A673 (cell line): ENCODE results near the gene MYT1. TPM values are rescaled to one million over a fixed set of nuclear protein-coding genes. Genes with fewer than 3 reads are reported as not detected.

Experiments used
- BruUV-seq: library from RNA; stranded (reverse); fragments of 400-500 nt; replicated peaks from 2 replicates; lab custom pipeline; 2021; lab: Mats Ljungman, UMichigan
- CTCF ChIA-PET: fragments of 300-600 bp; sonication (Branson Sonifier 250); formaldehyde crosslinking; loops from one replicate; lab custom pipeline; 2022; ENCODE audit warnings: antibody characterized with exemption; lab: Charles Lee
- POLR2A ChIA-PET: fragments of 300-600 bp; sonication (Branson Sonifier 250); formaldehyde crosslinking; loops from one replicate; lab custom pipeline; 2022; ENCODE audit warnings: antibody characterized with exemption; ENCODE audit not compliant: low non-redundant PET; lab: Charles Lee
- DNase-seq: peaks from one replicate; pipeline ENCODE4 v3.0.0-alpha.2; 2015; ENCODE audit warnings: low spot score
- H3K27ac ChIP-seq: fragments of 200-600 bp; sonication (generic); 2 replicates; pipeline ENCODE4 v1.5.1; 2016; ENCODE audit warnings: mixed run types, low read depth, mild to moderate bottlenecking, mixed read lengths, antibody characterized with exemption, low read length; ENCODE audit not compliant: poor library complexity, severe bottlenecking
- H3K27me3 ChIP-seq: fragments of 200-600 bp; sonication (generic); replicated peaks from 2 replicates; pipeline ENCODE4 v1.6.1; 2017; ENCODE audit warnings: mixed run types, low read depth, mild to moderate bottlenecking, mixed read lengths, antibody characterized with exemption, low read length; ENCODE audit not compliant: insufficient read depth, poor library complexity
- H3K36me3 ChIP-seq: fragments of 200-600 bp; sonication (generic); 2 replicates; pipeline ENCODE4 v1.6.1; 2016; ENCODE audit warnings: mixed run types, mild to moderate bottlenecking, mixed read lengths, antibody characterized with exemption, low read length; ENCODE audit not compliant: insufficient read depth, poor library complexity, severe bottlenecking
- H3K4me1 ChIP-seq: fragments of 200-600 bp; sonication (generic); 2 replicates; pipeline ENCODE4 v1.6.1; 2017; ENCODE audit warnings: mixed run types, mild to moderate bottlenecking, mixed read lengths, antibody characterized with exemption, low read length; ENCODE audit not compliant: insufficient read depth, poor library complexity, severe bottlenecking
- H3K4me3 ChIP-seq: fragments of 200-600 bp; sonication (generic); 2 replicates; pipeline ENCODE4 v1.5.1; 2016; ENCODE audit warnings: low read depth, mixed run types, mild to moderate bottlenecking, mixed read lengths, low read length; ENCODE audit not compliant: poor library complexity, severe bottlenecking
- H3K9me3 ChIP-seq: fragments of 200-600 bp; sonication (generic); 2 replicates; pipeline ENCODE4 v1.6.1; 2016; ENCODE audit warnings: mixed run types, low read depth, mild to moderate bottlenecking, mixed read lengths, antibody characterized with exemption, low read length; ENCODE audit not compliant: poor library complexity, severe bottlenecking
- CTCF ChIP-seq: fragments of 300-800, 200-600 bp; sonication (generic); conservative IDR thresholded peaks from 2 replicates; pipeline ENCODE4 v1.5.1; 2017; ENCODE audit warnings: low read depth, mild to moderate bottlenecking, antibody characterized with exemption, low read length, moderate library complexity, mixed read lengths
- EZH2 ChIP-seq: fragments of 200-600 bp; sonication (generic); IDR thresholded peaks from 2 replicates; pipeline ENCODE4 v1.6.1; 2017; ENCODE audit warnings: borderline replicate concordance, low read depth, mild to moderate bottlenecking, mixed read lengths, antibody characterized with exemption, low read length; ENCODE audit not compliant: poor library complexity, severe bottlenecking
- intact Hi-C: fragments of 100-400 bp; cut with micrococcal nuclease; formaldehyde crosslinking; loops from one replicate; pipeline ENCODE4 v1.10.0; 2022; ENCODE audit not compliant: unreplicated experiment
- total RNA-seq: library from RNA; stranded (reverse); gene quantifications from 2 replicates; pipeline ENCODE4 v1.2.3, GENCODE V29; 2021

Gene MYT1
- total RNA-seq, 1 experiment from 2014 or later: not detected

- no peak for DNase-seq
- no TSS peak for BruUV-seq
- intact Hi-C loops: no loop called here
- peaks cover 1% of the 10 kb centered on the region for H3K4me1 ChIP-seq
- ChIA-PET CTCF (no interaction called here), POLR2A (no interaction called here)
- H3K27me3 ChIP-seq: peaks cover 25% of the 10 kb centered on the region
- no peaks in the 10 kb centered on the region for H3K36me3 ChIP-seq
- TF ChIP-seq EZH2 (no peak), CTCF (no peak)
- no peak overlapping the region for H3K27ac ChIP-seq
- no peak overlapping the region for H3K4me3 ChIP-seq
- no peaks in the 10 kb centered on the region for H3K9me3 ChIP-seq
Measured at GRCh38 chr20:64250027-64250426, 85.8 kb downstream of the MYT1 start.

DNA sequence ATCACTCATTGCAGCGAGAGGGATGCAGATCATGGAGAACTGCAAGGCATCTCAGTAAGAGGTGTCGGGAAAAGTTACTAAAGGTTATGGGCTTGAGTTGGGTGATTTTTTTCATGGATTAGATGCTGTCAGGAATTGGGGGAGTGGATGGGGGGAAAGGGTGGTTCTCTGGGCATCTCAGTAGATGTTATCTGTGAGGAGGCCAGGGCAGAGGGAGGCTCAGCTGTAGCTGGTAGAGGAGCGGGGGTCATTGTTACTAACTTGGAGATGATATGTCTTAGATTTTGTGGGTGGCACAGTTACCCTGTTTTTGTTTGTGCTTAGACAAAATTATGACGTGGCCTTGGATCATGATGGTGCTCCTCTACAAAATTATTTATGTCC, 88.7 kb downstream of the MYT1 start:
- no peaks in the 10 kb centered on the region for H3K36me3 ChIP-seq
- no peaks in the 10 kb centered on the region for H3K9me3 ChIP-seq
- POLR2A ChIA-PET: no interaction called here
- H3K4me1 ChIP-seq: peaks cover 18% of the 10 kb centered on the region
- CTCF ChIA-PET: no interaction called here
- H3K27me3 ChIP-seq: peaks cover 25% of the 10 kb centered on the region
- TF ChIP-seq CTCF (no peak), EZH2 (no peak)
- DNase-seq: no peak
- BruUV-seq: no TSS peak
- no peak overlapping the region for H3K27ac ChIP-seq
- no peak overlapping the region for H3K4me3 ChIP-seq
- intact Hi-C loops: no loop called here

GRCh38 chr20:64253443-64253842, 89.2 kb downstream of the MYT1 start:
- TF ChIP-seq CTCF (no peak), EZH2 (no peak)
- no peak for DNase-seq
- no TSS peak for BruUV-seq
- peaks cover 25% of the 10 kb centered on the region for H3K27me3 ChIP-seq
- no peaks in the 10 kb centered on the region for H3K36me3 ChIP-seq
- ChIA-PET CTCF (no interaction called here), POLR2A (no interaction called here)
- no peak overlapping the region for H3K27ac ChIP-seq
- peaks cover 23% of the 10 kb centered on the region for H3K4me1 ChIP-seq
- H3K9me3 ChIP-seq: no peaks in the 10 kb centered on the region
- H3K4me3 ChIP-seq: no peak overlapping the region
- intact Hi-C loops: no loop called here
